ENCODE results near the gene SPON1. TPM values are rescaled to one million over a fixed set of nuclear protein-coding genes. Genes with fewer than 3 reads are reported as not detected.

Gene SPON1
- total and polyA plus RNA-seq, 8 donors = 0.83 to 17.5 (median 1.7) TPM

- ATAC-seq = no peak
- FAIRE-seq = no peak
Measured at GRCh38 chr11:13999704-14000103, 37.2 kb downstream of the SPON1 start.

DNA sequence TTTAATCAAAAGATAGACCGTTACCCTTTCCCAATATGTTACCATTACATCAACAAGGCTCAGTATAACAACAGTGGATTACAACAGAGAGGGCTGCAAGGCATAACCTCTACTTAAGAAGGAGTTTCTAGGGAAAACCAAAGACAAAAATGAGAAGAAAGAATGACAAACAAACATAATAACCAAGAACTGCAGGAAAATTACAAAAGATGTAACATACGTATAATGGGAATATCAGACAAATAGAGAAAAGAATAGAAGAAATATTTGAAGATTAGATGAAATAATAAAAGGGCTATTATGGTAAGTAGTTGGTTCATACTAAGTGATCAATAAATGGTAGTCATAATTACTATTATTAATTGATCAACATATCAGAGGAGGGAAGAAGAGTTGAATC lies 39.1 kb downstream of the SPON1 start:
- Histone ChIP-seq H3K4me1 (no peaks in the 10 kb centered on the region), H3K27ac (no peak overlapping the region), H3K36me3 (no peaks in the 10 kb centered on the region), H3K4me3 (no peak overlapping the region), H3K27me3 (no peaks in the 10 kb centered on the region), H3K9me3 (no peaks in the 10 kb centered on the region)
- intact Hi-C loops (cut with DNase I) = no loop called here
- DNase-seq = no peak
- WGBS, 2 donors = 95 to 98% methylated on average over 2 of the region's 2 CpGs
- ATAC-seq = no peak
- TF ChIP-seq CTCF (IDR thresholded peaks at IDR 0.05) = no peak
- FAIRE-seq = no peak

More at GRCh38 chr11:13999704-14000103, 37.2 kb downstream of the SPON1 start:
- no peaks in the 10 kb centered on the region for H3K36me3 ChIP-seq
- TF ChIP-seq CTCF (IDR thresholded peaks at IDR 0.05) = no peak
- no peak for DNase-seq
- intact Hi-C loops (cut with DNase I) = no loop called here
- no peak overlapping the region for H3K4me3 ChIP-seq
- H3K27ac ChIP-seq = no peak overlapping the region
- no peaks in the 10 kb centered on the region for H3K27me3 ChIP-seq
- H3K9me3 ChIP-seq = no peaks in the 10 kb centered on the region
- H3K4me1 ChIP-seq = no peaks in the 10 kb centered on the region

GRCh38 chr11:14007566-14007965 lies 45.0 kb downstream of the SPON1 start:
- DNase-seq = no peak
- 70 to 79% methylated on average over 6 of the region's 6 CpGs for WGBS, 2 donors
- no peak for TF ChIP-seq CTCF (IDR thresholded peaks at IDR 0.05)

GRCh38 chr11:14010665-14011064 lies 48.1 kb downstream of the SPON1 start:
- no peak for TF ChIP-seq CTCF (IDR thresholded peaks at IDR 0.05)
- ATAC-seq (no peak), FAIRE-seq (no peak)

More at GRCh38 chr11:14007566-14007965, 45.0 kb downstream of the SPON1 start:
- Histone ChIP-seq H3K9me3 (no peaks in the 10 kb centered on the region), H3K27me3 (no peaks in the 10 kb centered on the region), H3K36me3 (no peaks in the 10 kb centered on the region), H3K4me1 (no peaks in the 10 kb centered on the region), H3K27ac (no peak overlapping the region), H3K4me3 (no peak overlapping the region)
- ATAC-seq (no peak), FAIRE-seq (no peak)
- intact Hi-C loops (cut with DNase I) = no loop called here

GRCh38 chr11:14012846-14013245 lies 50.3 kb downstream of the SPON1 start:
- DNase-seq (no peak), FAIRE-seq (no peak), ATAC-seq (no peak)
- no peak overlapping the region for H3K4me3 ChIP-seq
- H3K27ac ChIP-seq = no peak overlapping the region
- intact Hi-C loops (cut with DNase I) = no loop called here
- no peak for TF ChIP-seq CTCF (IDR thresholded peaks at IDR 0.05)
- H3K4me1 ChIP-seq = no peaks in the 10 kb centered on the region
- H3K27me3 ChIP-seq = no peaks in the 10 kb centered on the region
- no peaks in the 10 kb centered on the region for H3K36me3 ChIP-seq
- WGBS, 2 donors = 76 to 83% methylated on average over 4 of the region's 4 CpGs
- H3K9me3 ChIP-seq = no peaks in the 10 kb centered on the region

More at GRCh38 chr11:14010665-14011064, 48.1 kb downstream of the SPON1 start:
- intact Hi-C loops (cut with DNase I) = no loop called here
- H3K4me3 ChIP-seq = no peak overlapping the region
- H3K9me3 ChIP-seq = no peaks in the 10 kb centered on the region
- no peak for DNase-seq
- no peaks in the 10 kb centered on the region for H3K27me3 ChIP-seq
- no peaks in the 10 kb centered on the region for H3K4me1 ChIP-seq
- H3K36me3 ChIP-seq = no peaks in the 10 kb centered on the region
- 66 to 68% methylated on average over 3 of the region's 3 CpGs for WGBS, 2 donors
- H3K27ac ChIP-seq = no peak overlapping the region

Data from pancreas (tissue), 10 donors.